Activated T-helper 9 cell treated with anti-CD3 and anti-CD28 coated beads, Interleukin-2, amount 50 U/mL, for 16 hours (primary cell): Measurements from ENCODE around the gene NCOA1.
"Not testable (repeated sequence)": the region's sequence is repeated elsewhere in the genome, so short reads cannot be mapped to it uniquely, and the experiment has no call there.

ENCODE experiments used
- DNase-seq: peaks from one replicate; pipeline ENCODE4 v3.0.0-alpha.2; 2020; ENCODE audit warnings: low read depth

NCOA1 gene

GRCh38 chr2:24474053-24474452 lies 17.0 kb upstream of the NCOA1 start:
- DNase-seq = no peak

- DNase-seq = no peak
These were observed 13.8 kb upstream of the NCOA1 start for GRCh38 chr2:24477229-24477628.

GRCh38 chr2:24478243-24478642 lies 12.8 kb upstream of the NCOA1 start:
- no peak for DNase-seq

- DNase-seq = no peak
These were observed 10.8 kb upstream of the NCOA1 start for GRCh38 chr2:24480245-24480644.

GRCh38 chr2:24482251-24482971 lies 8.6 kb upstream of the NCOA1 start:
- no peak for DNase-seq

GRCh38 chr2:24482972-24483300 lies 8.1 kb upstream of the NCOA1 start:
- DNase-seq = no peak

- DNase-seq = not testable (repeated sequence)
These were observed 6.4 kb upstream of the NCOA1 start for GRCh38 chr2:24484677-24485076.

- DNase-seq = no peak
These were observed 5.9 kb upstream of the NCOA1 start for GRCh38 chr2:24485197-24485596.

- no peak for DNase-seq
These were observed 4.3 kb upstream of the NCOA1 start for GRCh38 chr2:24486636-24487205.

- DNase-seq = no peak
These were observed 1.4 kb upstream of the NCOA1 start for GRCh38 chr2:24489465-24490180.

GRCh38 chr2:24490181-24490689 lies 819 bp upstream of the NCOA1 start:
- no peak for DNase-seq

GRCh38 chr2:24491542-24492420 lies 727 bp downstream of the NCOA1 start:
- DNase-seq = peak; percentile 58

GRCh38 chr2:24492421-24493279 lies 1.6 kb downstream of the NCOA1 start:
- no peak for DNase-seq

- DNase-seq = no peak
These were observed 2.7 kb downstream of the NCOA1 start for GRCh38 chr2:24493713-24494112.

GRCh38 chr2:24494410-24494809 lies 3.4 kb downstream of the NCOA1 start:
- no peak for DNase-seq

- no peak for DNase-seq
These were observed 4.4 kb downstream of the NCOA1 start for GRCh38 chr2:24495451-24495850.

- no peak for DNase-seq
These were observed 5.9 kb downstream of the NCOA1 start for GRCh38 chr2:24496959-24497358.

- no peak for DNase-seq
These were observed 6.6 kb downstream of the NCOA1 start for GRCh38 chr2:24497685-24498084.

- no peak for DNase-seq
These were observed 7.1 kb downstream of the NCOA1 start for GRCh38 chr2:24498121-24498520.

GRCh38 chr2:24501813-24502212 lies 10.8 kb downstream of the NCOA1 start:
- DNase-seq = no peak

GRCh38 chr2:24505534-24506275 lies 14.7 kb downstream of the NCOA1 start:
- no peak for DNase-seq
